SK-N-SH (cell line): ENCODE measurements around the gene ZNHIT2. TPM values are rescaled to one million over a fixed set of nuclear protein-coding genes. Genes with fewer than 3 reads are reported as not detected.

Experiments
- CTCF ChIA-PET: fragments of 300-600, 350-600 bp; formaldehyde crosslinking; extraction: SDS; loops from one replicate; lab custom pipeline; 2021; lab: Yijun Ruan, JAX
- POLR2A ChIA-PET: fragments of 350-600 bp; sonication (Branson Sonifier 250); formaldehyde crosslinking; extraction: SDS; loops from one replicate; lab custom pipeline; 2020; ENCODE audit warnings: antibody characterized with exemption, inconsistent platforms; lab: Yijun Ruan, JAX
- DNase-seq: peaks from one replicate; pipeline ENCODE4 v3.0.0; 2012
- H2AFZ ChIP-seq: fragments of 200-600 bp; sonication (generic); 2 replicates; pipeline ENCODE4 v1.8.1; 2016; ENCODE audit warnings: antibody characterized with exemption, mild to moderate bottlenecking, low read depth
- H3F3A ChIP-seq: fragments of 200-600 bp; sonication (generic); replicated peaks from 2 replicates; pipeline ENCODE3; 2016; ENCODE audit warnings: antibody characterized with exemption, mild to moderate bottlenecking; ENCODE audit not compliant: insufficient read depth
- H3K27ac ChIP-seq, 2 experiments: fragments of 200-500 bp in 1 of 2; fragments of 200-600 bp in 1 of 2; sonication (Bioruptor generic) in 1 of 2; sonication (generic), shearing (Covaris generic) in 1 of 2; 2 replicates each; pipeline versions ENCODE4 v1.5.1 to v1.6.1; 2014 to 2016; ENCODE audit warnings: low read depth in 2 of 2, inconsistent platforms in 1 of 2, low read length in 1 of 2, mild to moderate bottlenecking in 1 of 2, mixed read lengths in 1 of 2
- H3K27me3 ChIP-seq: fragments of 200-600 bp; sonication (generic), shearing (Covaris generic); 2 replicates; pipeline ENCODE4 v1.6.1; 2016; ENCODE audit warnings: mixed run types; ENCODE audit not compliant: insufficient read depth
- H3K36me3 ChIP-seq, 2 experiments: fragments of 200-500 bp in 1 of 2; fragments of 200-600 bp in 1 of 2; sonication (Bioruptor generic) in 1 of 2; sonication (generic) in 1 of 2; replicated peaks in 1 of 2; 2 replicates each; pipeline versions ENCODE3 to v1.5.1; 2014 to 2016; ENCODE audit warnings: low read length in 1 of 2, mild to moderate bottlenecking in 1 of 2; ENCODE audit not compliant: insufficient read depth in 2 of 2, control insufficient read depth in 1 of 2
- H3K4me1 ChIP-seq, 2 experiments: fragments of 200-500 bp in 1 of 2; fragments of 200-600 bp in 1 of 2; sonication (Bioruptor generic) in 1 of 2; sonication (generic), shearing (Covaris generic) in 1 of 2; 2 replicates each; pipeline versions ENCODE4 v1.5.1 to v1.6.1; 2014 to 2016; ENCODE audit warnings: low read depth in 1 of 2, low read length in 1 of 2, mixed run types in 1 of 2; ENCODE audit not compliant: insufficient read depth in 2 of 2, control insufficient read depth in 1 of 2
- H3K4me2 ChIP-seq: fragments of 200-600 bp; sonication (generic), shearing (Covaris generic); 2 replicates; pipeline ENCODE4 v1.6.1; 2017; ENCODE audit warnings: mixed run types
- H3K4me3 ChIP-seq, 2 experiments: fragments of 200-500 bp in 1 of 2; fragments of 200-600 bp in 1 of 2; sonication (Bioruptor generic) in 1 of 2; sonication (generic), shearing (Covaris generic) in 1 of 2; 2 replicates each; pipeline versions ENCODE4 v1.5.1 to v1.8.1; 2014 to 2016; ENCODE audit warnings: low read depth in 2 of 2, inconsistent platforms in 1 of 2, low read length in 1 of 2, mild to moderate bottlenecking in 1 of 2, mixed read lengths in 1 of 2, moderate library complexity in 1 of 2
- H3K79me2 ChIP-seq: fragments of 200-600 bp; sonication (generic); 2 replicates; pipeline ENCODE4 v1.8.1; 2017; ENCODE audit warnings: mild to moderate bottlenecking; ENCODE audit not compliant: insufficient read depth
- H3K9ac ChIP-seq: fragments of 200-600 bp; sonication (generic); 2 replicates; pipeline ENCODE4 v1.6.1; 2017; ENCODE audit warnings: mixed run types
- H3K9me2 ChIP-seq: fragments of 200-600 bp; sonication (generic); 2 replicates; pipeline ENCODE4 v1.6.1; 2017; ENCODE audit warnings: mixed run types
- H3K9me3 ChIP-seq: fragments of 200-600 bp; sonication (generic); 2 replicates; pipeline ENCODE4 v1.6.1; 2017; ENCODE audit warnings: mixed run types, mild to moderate bottlenecking, moderate library complexity
- H4K20me1 ChIP-seq: fragments of 200-600 bp; sonication (generic); 2 replicates; pipeline ENCODE4 v1.6.1; 2017; ENCODE audit warnings: mild to moderate bottlenecking, mixed run types; ENCODE audit not compliant: insufficient read depth
- CHD2 ChIP-seq: fragments of 150-350 bp; IDR thresholded peaks from 2 replicates; pipeline ENCODE4 v1.6.1; 2018; ENCODE audit warnings: low read length; ENCODE audit not compliant: partially characterized antibody
- EP300 ChIP-seq, 2 experiments: IDR thresholded peaks; 2 replicates each; pipeline versions ENCODE4 v1.4.0 to v1.6.1; 2012; ENCODE audit warnings: borderline replicate concordance in 1 of 2, low read depth in 1 of 2, low read length in 1 of 2
- FOSL2 ChIP-seq: IDR thresholded peaks from 2 replicates; pipeline ENCODE4 v1.4.0; 2012; ENCODE audit warnings: low read depth, mild to moderate bottlenecking, moderate library complexity, borderline replicate concordance
- FOXJ3 ChIP-seq: sonication (generic); formaldehyde crosslinking; IDR thresholded peaks from 2 replicates; pipeline ENCODE4 v1.5.1; 2020; ENCODE audit warnings: mild to moderate bottlenecking, missing genetic modification reagents
- FOXM1 ChIP-seq: IDR thresholded peaks from 2 replicates; pipeline ENCODE4 v1.4.0; 2012; ENCODE audit warnings: low read depth, mild to moderate bottlenecking
- GABPA ChIP-seq: IDR thresholded peaks from 2 replicates; pipeline ENCODE4 v1.4.0; 2012; ENCODE audit warnings: low read depth, mild to moderate bottlenecking
- GATA2 ChIP-seq: sonication (generic); formaldehyde crosslinking; IDR thresholded peaks from 2 replicates; pipeline ENCODE4 v1.5.0; 2020; ENCODE audit warnings: mild to moderate bottlenecking, missing genetic modification reagents
- MXI1 ChIP-seq: IDR thresholded peaks from 2 replicates; pipeline ENCODE4 v1.6.1; 2012; ENCODE audit warnings: mild to moderate bottlenecking, low read depth, low read length, improper control_type of control experiment
- NFIC ChIP-seq: IDR thresholded peaks from 2 replicates; pipeline ENCODE4 v1.4.0; 2012; ENCODE audit warnings: borderline replicate concordance
- NRF1 ChIP-seq: IDR thresholded peaks from 2 replicates; pipeline ENCODE4 v1.6.1; 2012; ENCODE audit warnings: low read depth, mild to moderate bottlenecking, low read length
- POLR2AphosphoS5 ChIP-seq: IDR thresholded peaks from 2 replicates; pipeline ENCODE4 v1.6.1; 2012; ENCODE audit warnings: low read depth, low read length
- RAD21 ChIP-seq: IDR thresholded peaks from 2 replicates; pipeline ENCODE4 v1.6.1; 2012; ENCODE audit warnings: mild to moderate bottlenecking, low read length
- RCOR1 ChIP-seq: fragments of 150-350 bp; IDR thresholded peaks from 2 replicates; pipeline ENCODE4 v1.6.1; 2017; ENCODE audit warnings: antibody characterized with exemption, low read length
- RXRA ChIP-seq: IDR thresholded peaks from 2 replicates; pipeline ENCODE4 v1.4.0; 2012; ENCODE audit warnings: low read depth, mild to moderate bottlenecking, borderline replicate concordance
- SIN3A ChIP-seq: IDR thresholded peaks from 2 replicates; pipeline ENCODE4 v1.6.1; 2012; ENCODE audit warnings: low read depth, mild to moderate bottlenecking, low read length, moderate library complexity, borderline replicate concordance
- TEAD4 ChIP-seq: IDR thresholded peaks from 2 replicates; pipeline ENCODE4 v1.4.0; 2012; ENCODE audit warnings: mild to moderate bottlenecking, borderline replicate concordance; ENCODE audit not compliant: insufficient read depth
- WGBS: methylation state at CpG from one replicate; pipeline ENCODE4 v1.1.6; 2017; ENCODE audit warnings: low lambda C conversion rate; 5-methylcytosine and 5-hydroxymethylcytosine counted together
- polyA plus RNA-seq, 3 experiments: library from polyadenylated mRNA; depleted of rRNA; stranded (reverse); fragments of >200 nt; gene quantifications; 2 replicates each; pipeline ENCODE4 v1.2.3, GENCODE V29; 2012
- TF ChIP-seq, protein P1 (sequence below): fragments of 150-350 bp; IDR thresholded peaks from 2 replicates; pipeline ENCODE4 v1.6.1; 2016; ENCODE audit warnings: mild to moderate bottlenecking, low read depth, low read length
- TF ChIP-seq, protein P2 (sequence below): IDR thresholded peaks from 2 replicates; pipeline ENCODE4 v1.4.0; 2012; ENCODE audit warnings: low read depth, borderline replicate concordance
- TF ChIP-seq, protein P3 (sequence below): IDR thresholded peaks from 2 replicates; pipeline ENCODE4 v1.6.1; 2012; ENCODE audit warnings: mild to moderate bottlenecking, low read depth, low read length, moderate library complexity
- TF ChIP-seq, protein P4 (sequence below): fragments of 200-600 bp; sonication (generic); IDR thresholded peaks from 2 replicates; pipeline ENCODE4 v1.6.1; 2017; ENCODE audit warnings: antibody characterized with exemption, mild to moderate bottlenecking, moderate library complexity

Gene ZNHIT2
- polyA plus RNA-seq, 1 of the 3 experiments (the other 2 are of a cell fraction), result 5.6 TPM

DNA sequence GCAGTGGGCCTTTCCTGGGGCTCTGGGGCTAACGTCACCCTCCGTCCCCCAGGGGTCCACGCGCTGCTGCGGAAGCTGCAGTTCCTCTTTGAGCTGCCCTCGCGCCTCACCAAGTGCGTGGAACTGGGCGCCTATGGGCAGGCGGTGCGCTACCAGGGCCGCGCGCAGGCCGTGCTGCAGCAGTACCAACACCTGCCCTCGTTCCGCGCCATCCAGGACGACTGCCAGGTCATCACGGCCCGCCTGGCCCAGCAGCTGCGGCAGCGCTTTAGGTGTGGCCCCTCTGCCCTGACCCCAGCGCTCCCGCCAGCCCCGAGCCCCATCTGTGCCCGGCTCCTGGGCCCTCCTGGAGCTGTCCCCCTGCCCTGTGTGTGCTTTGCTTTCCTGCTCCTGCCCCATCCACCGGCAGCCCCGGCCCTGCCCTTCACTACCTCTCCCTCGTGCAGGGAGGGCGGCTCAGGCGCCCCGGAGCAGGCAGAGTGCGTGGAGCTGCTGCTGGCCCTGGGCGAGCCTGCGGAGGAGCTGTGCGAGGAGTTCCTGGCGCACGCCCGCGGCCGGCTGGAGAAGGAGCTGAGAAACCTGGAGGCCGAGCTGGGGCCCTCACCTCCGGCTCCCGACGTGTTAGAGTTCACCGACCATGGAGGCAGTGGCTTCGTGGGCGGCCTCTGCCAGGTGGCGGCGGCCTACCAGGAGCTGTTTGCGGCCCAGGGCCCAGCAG lies 9.6 kb downstream of the ZNHIT2 start:
- WGBS, result 95% methylated on average over 33 of the region's 52 CpGs
- Histone ChIP-seq H3K79me2 (peaks cover 34% of the 10 kb centered on the region; the same call in 1 of the 2 replicates), H2AFZ (no peak overlapping the region), H3K9ac (no peak overlapping the region), H3K4me1 (peaks cover under 1 to 13% of the 10 kb centered on the region in 2 experiments; a peak in 2 of 4 replicates), H3K4me3 (no peak overlapping the region), H3K36me3 (peaks cover 4 to 20% of the 10 kb centered on the region in 2 experiments), H3K9me3 (no peaks in the 10 kb centered on the region)
- no peak for DNase-seq
- POLR2A ChIA-PET, result no interaction called here
- no peak for TF ChIP-seq TEAD4
- no peak for TF ChIP-seq RAD21
- TF ChIP-seq, protein P1, sequence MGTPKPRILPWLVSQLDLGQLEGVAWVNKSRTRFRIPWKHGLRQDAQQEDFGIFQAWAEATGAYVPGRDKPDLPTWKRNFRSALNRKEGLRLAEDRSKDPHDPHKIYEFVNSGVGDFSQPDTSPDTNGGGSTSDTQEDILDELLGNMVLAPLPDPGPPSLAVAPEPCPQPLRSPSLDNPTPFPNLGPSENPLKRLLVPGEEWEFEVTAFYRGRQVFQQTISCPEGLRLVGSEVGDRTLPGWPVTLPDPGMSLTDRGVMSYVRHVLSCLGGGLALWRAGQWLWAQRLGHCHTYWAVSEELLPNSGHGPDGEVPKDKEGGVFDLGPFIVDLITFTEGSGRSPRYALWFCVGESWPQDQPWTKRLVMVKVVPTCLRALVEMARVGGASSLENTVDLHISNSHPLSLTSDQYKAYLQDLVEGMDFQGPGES, result no peak
- no peak for TF ChIP-seq MXI1
- TF ChIP-seq GATA2 (CRISPR knock-in tag), result no peak
- TF ChIP-seq FOSL2, result no peak
- TF ChIP-seq CHD2, result no peak
- no peak for TF ChIP-seq POLR2AphosphoS5
- TF ChIP-seq, protein P2, sequence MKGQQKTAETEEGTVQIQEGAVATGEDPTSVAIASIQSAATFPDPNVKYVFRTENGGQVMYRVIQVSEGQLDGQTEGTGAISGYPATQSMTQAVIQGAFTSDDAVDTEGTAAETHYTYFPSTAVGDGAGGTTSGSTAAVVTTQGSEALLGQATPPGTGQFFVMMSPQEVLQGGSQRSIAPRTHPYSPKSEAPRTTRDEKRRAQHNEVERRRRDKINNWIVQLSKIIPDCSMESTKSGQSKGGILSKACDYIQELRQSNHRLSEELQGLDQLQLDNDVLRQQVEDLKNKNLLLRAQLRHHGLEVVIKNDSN, result no peak
- TF ChIP-seq SIN3A, result no peak
- no peak for TF ChIP-seq NFIC
- TF ChIP-seq, protein P3, sequence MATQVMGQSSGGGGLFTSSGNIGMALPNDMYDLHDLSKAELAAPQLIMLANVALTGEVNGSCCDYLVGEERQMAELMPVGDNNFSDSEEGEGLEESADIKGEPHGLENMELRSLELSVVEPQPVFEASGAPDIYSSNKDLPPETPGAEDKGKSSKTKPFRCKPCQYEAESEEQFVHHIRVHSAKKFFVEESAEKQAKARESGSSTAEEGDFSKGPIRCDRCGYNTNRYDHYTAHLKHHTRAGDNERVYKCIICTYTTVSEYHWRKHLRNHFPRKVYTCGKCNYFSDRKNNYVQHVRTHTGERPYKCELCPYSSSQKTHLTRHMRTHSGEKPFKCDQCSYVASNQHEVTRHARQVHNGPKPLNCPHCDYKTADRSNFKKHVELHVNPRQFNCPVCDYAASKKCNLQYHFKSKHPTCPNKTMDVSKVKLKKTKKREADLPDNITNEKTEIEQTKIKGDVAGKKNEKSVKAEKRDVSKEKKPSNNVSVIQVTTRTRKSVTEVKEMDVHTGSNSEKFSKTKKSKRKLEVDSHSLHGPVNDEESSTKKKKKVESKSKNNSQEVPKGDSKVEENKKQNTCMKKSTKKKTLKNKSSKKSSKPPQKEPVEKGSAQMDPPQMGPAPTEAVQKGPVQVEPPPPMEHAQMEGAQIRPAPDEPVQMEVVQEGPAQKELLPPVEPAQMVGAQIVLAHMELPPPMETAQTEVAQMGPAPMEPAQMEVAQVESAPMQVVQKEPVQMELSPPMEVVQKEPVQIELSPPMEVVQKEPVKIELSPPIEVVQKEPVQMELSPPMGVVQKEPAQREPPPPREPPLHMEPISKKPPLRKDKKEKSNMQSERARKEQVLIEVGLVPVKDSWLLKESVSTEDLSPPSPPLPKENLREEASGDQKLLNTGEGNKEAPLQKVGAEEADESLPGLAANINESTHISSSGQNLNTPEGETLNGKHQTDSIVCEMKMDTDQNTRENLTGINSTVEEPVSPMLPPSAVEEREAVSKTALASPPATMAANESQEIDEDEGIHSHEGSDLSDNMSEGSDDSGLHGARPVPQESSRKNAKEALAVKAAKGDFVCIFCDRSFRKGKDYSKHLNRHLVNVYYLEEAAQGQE, result no peak
- TF ChIP-seq, protein P4, sequence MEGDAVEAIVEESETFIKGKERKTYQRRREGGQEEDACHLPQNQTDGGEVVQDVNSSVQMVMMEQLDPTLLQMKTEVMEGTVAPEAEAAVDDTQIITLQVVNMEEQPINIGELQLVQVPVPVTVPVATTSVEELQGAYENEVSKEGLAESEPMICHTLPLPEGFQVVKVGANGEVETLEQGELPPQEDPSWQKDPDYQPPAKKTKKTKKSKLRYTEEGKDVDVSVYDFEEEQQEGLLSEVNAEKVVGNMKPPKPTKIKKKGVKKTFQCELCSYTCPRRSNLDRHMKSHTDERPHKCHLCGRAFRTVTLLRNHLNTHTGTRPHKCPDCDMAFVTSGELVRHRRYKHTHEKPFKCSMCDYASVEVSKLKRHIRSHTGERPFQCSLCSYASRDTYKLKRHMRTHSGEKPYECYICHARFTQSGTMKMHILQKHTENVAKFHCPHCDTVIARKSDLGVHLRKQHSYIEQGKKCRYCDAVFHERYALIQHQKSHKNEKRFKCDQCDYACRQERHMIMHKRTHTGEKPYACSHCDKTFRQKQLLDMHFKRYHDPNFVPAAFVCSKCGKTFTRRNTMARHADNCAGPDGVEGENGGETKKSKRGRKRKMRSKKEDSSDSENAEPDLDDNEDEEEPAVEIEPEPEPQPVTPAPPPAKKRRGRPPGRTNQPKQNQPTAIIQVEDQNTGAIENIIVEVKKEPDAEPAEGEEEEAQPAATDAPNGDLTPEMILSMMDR, result no peak
- TF ChIP-seq GABPA, result no peak
- TF ChIP-seq RCOR1, result no peak
- TF ChIP-seq FOXJ3 (CRISPR knock-in tag), result no peak
- no peak for TF ChIP-seq NRF1
- TF ChIP-seq FOXM1, result no peak
- TF ChIP-seq RXRA, result no peak
- TF ChIP-seq EP300 (IDR thresholded peaks at IDR 0.05; ENCODE audit: borderline replicate concordance in 1 of 2, low read depth in 1 of 2, low read length in 1 of 2), result no peak
- TF ChIP-seq, all 33 proteins: peak for 0
- Histone ChIP-seq H3F3A (peaks cover 13% of the 10 kb centered on the region), H3K27me3 (no peaks in the 10 kb centered on the region), H4K20me1 (peaks cover 8% of the 10 kb centered on the region), H3K9me2 (no peaks in the 10 kb centered on the region), H3K27ac (no peak overlapping the region), H3K4me2 (no peak overlapping the region)
- CTCF ChIA-PET, result interaction anchor here (1.4 to 6.1 kb wide), 4 partner anchors 8 to 73 kb away, joined by 5 to 46 read pairs (median 14); partner anchors contain the start of genes CAPN1, FAU, MRPL49 and ZNHIT2
